HG02970 (cell line): ENCODE measurements around the gene TRIM51.
"Not testable (repeated sequence)": the region's sequence is repeated elsewhere in the genome, so short reads cannot be mapped to it uniquely, and the experiment has no call there.

Experiments used
- ATAC-seq: cut with Tn5 transposase; IDR thresholded peaks from one replicate; pipeline ENCODE4 v1.9.1; 2021; ENCODE audit warnings: mild to moderate bottlenecking, moderate library complexity, moderate number of reproducible peaks; ENCODE audit not compliant: unreplicated experiment, low FRiP score

TRIM51 gene

GRCh38 chr11:55882997-55883396 is at the start of gene TRIM51:
Gene TRIM51, plus strand, starts transcription at chr11:55883297. Its CDS starts 2,132 bp downstream, at chr11:55885429.
- ATAC-seq: not testable (repeated sequence)

- ATAC-seq: no peak
These were observed 44.6 kb upstream of the TRIM51 start, which contains the start of gene OR5D16 for GRCh38 chr11:55838452-55838851. Gene OR5D16, plus strand, starts transcription at chr11:55838752. Its CDS starts 0 bp downstream, at chr11:55838752.

- no peak for ATAC-seq
These were observed 35.6 kb upstream of the TRIM51 start for GRCh38 chr11:55847453-55847852.

- ATAC-seq: no peak
These were observed 34.1 kb upstream of the TRIM51 start for GRCh38 chr11:55849037-55849436.

- ATAC-seq: no peak
These were observed 31.0 kb upstream of the TRIM51 start for GRCh38 chr11:55852141-55852540.

GRCh38 chr11:55854704-55855103 is 28.4 kb upstream of the TRIM51 start:
- no peak for ATAC-seq

- not testable (repeated sequence) for ATAC-seq
These were observed 15.7 kb upstream of the TRIM51 start for GRCh38 chr11:55867354-55867753.

GRCh38 chr11:55872731-55873130 is 10.4 kb upstream of the TRIM51 start:
- ATAC-seq: not testable (repeated sequence)

- ATAC-seq: not testable (repeated sequence)
These were observed 10.0 kb upstream of the TRIM51 start for GRCh38 chr11:55873146-55873545.

GRCh38 chr11:55884995-55885394 is 1.9 kb downstream of the TRIM51 start:
- ATAC-seq: not testable (repeated sequence)

- ATAC-seq: not testable (repeated sequence)
These were observed 2.4 kb downstream of the TRIM51 start for GRCh38 chr11:55885481-55885880.

GRCh38 chr11:55895216-55895615 is 12.1 kb downstream of the TRIM51 start:
- ATAC-seq: no peak

- ATAC-seq: no peak
These were observed 19.2 kb downstream of the TRIM51 start for GRCh38 chr11:55902308-55902707.

- no peak for ATAC-seq
These were observed 31.4 kb downstream of the TRIM51 start, which contains the start of gene OR5W2 for GRCh38 chr11:55914482-55914881. Gene OR5W2, minus strand, starts transcription at chr11:55914582. Its CDS starts 0 bp downstream, at chr11:55914582.

GRCh38 chr11:55920537-55920936 is 37.4 kb downstream of the TRIM51 start:
- ATAC-seq: no peak

GRCh38 chr11:55936300-55936699 is 53.2 kb downstream of the TRIM51 start, which contains the start of gene OR5I1:
Gene OR5I1, minus strand, starts transcription at chr11:55936400. Its CDS starts 0 bp downstream, at chr11:55936400.
- no peak for ATAC-seq
